PC-9 (cell line): ENCODE data around the gene GLRX3.

ENCODE experiments used
- EZH2 ChIP-seq: fragments of 200-600 bp; sonication (generic); IDR thresholded peaks from 2 replicates; pipeline ENCODE4 v1.8.0; 2017; ENCODE audit warnings: antibody characterized with exemption, low read depth
- TF ChIP-seq, protein P1 (sequence below): fragments of 200-600 bp; sonication (generic); conservative IDR thresholded peaks from 2 replicates; pipeline ENCODE4 v1.6.1; 2017; ENCODE audit warnings: mixed run types, antibody characterized with exemption, mild to moderate bottlenecking, moderate library complexity

DNA sequence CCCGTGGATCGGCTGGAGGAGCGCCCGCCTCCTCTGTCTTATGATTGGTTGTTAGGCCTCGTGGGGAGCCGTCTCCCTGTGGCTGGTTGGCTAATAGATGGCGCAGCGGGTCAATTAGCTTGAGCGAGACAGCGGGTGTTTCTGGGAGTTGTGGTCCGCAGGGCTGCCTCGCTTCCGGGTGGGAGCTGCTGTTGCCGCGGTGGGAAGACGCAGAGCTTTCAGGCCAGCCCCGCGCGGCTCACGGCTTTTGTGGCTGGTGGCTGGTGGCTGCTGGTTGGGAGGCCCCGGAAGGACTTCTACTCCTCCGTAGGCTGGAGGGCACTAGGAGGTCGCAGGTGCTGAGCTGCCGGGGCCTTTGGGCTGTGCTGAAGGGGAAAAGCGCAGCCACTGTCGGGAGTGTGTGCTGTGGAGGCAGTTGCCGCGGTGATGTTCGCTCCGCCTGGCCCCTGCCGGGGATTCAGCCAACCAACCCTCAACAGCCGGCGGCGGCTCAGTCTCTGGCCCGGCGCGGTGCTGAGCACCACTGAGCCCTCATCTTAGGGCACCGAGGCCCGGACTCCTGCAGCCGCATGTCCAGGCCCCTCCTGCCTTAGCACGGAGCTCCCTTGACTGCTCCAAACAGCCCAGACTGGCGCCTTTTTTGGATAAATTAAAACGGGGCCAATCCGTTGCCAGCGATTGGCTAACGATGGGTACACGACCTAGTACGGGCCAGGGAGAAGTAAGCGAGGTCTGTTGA lies 24.9 kb upstream of the GLRX3 start:
- TF ChIP-seq, protein P1, sequence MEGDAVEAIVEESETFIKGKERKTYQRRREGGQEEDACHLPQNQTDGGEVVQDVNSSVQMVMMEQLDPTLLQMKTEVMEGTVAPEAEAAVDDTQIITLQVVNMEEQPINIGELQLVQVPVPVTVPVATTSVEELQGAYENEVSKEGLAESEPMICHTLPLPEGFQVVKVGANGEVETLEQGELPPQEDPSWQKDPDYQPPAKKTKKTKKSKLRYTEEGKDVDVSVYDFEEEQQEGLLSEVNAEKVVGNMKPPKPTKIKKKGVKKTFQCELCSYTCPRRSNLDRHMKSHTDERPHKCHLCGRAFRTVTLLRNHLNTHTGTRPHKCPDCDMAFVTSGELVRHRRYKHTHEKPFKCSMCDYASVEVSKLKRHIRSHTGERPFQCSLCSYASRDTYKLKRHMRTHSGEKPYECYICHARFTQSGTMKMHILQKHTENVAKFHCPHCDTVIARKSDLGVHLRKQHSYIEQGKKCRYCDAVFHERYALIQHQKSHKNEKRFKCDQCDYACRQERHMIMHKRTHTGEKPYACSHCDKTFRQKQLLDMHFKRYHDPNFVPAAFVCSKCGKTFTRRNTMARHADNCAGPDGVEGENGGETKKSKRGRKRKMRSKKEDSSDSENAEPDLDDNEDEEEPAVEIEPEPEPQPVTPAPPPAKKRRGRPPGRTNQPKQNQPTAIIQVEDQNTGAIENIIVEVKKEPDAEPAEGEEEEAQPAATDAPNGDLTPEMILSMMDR: no peak
- no peak for TF ChIP-seq EZH2
